ENCODE results near the gene DYNLT2B. TPM values are rescaled to one million over a fixed set of nuclear protein-coding genes. Genes with fewer than 3 reads are reported as not detected.

The DYNLT2B gene
- total RNA-seq, 4 donors from 2014 or later: 2.4 to 4.4 (median 3.7) TPM; not detected in 1

GRCh38 chr3:196268284-196269163 is 49.5 kb downstream of the DYNLT2B start:
- H3K36me3 ChIP-seq: peaks cover 0 to 34% (median 7%) of the 10 kb centered on the region in 4 donors
- in situ Hi-C loops (cut with MboI; ENCODE audit: low pct_ligation_motif_present in 1 of 4, low pct_unique_long_range_greater_than_20kb in 1 of 4, low sequenced_read_pairs in 3 of 4) (loop anchor here in 2 of 4 donors (25.0 kb wide), 1 partner anchor 244 kb away; the partner anchor contains the start of genes RNF168 (in 2 of the 2) and SMCO1 (in 2 of the 2)), intact Hi-C loops (cut with DNase I; ENCODE audit: low total_unique reads) (no loop called here)
- 66 to 70% methylated on average over 9 of the region's 9 CpGs for WGBS, 2 donors (ENCODE audit: low coverage in 1 of 2)
- peak overlapping the region in 2 of 4 donors; percentile 18 to 37 for H3K27ac ChIP-seq
- no peaks in the 10 kb centered on the region for H3K9me3 ChIP-seq
- peaks cover 0 to 7% (median 5%) of the 10 kb centered on the region in 4 donors for H3K4me1 ChIP-seq
- no peaks in the 10 kb centered on the region for H3K27me3 ChIP-seq
- TF ChIP-seq EP300 (IDR thresholded peaks at IDR 0.05; ENCODE audit: low read depth) (no peak), POLR2A (IDR thresholded peaks at IDR 0.05) (no peak)
- no peak overlapping the region for H3K4me3 ChIP-seq
- DNase-seq: no peak

GRCh38 chr3:196263819-196264218 is 54.2 kb downstream of the DYNLT2B start:
- Histone ChIP-seq H3K36me3 (peaks cover 0 to 25% (median 9%) of the 10 kb centered on the region in 4 donors), H3K27me3 (no peaks in the 10 kb centered on the region), H3K4me1 (peaks cover 0 to 7% (median 5%) of the 10 kb centered on the region in 4 donors), H3K27ac (no peak overlapping the region), H3K9me3 (no peaks in the 10 kb centered on the region), H3K4me3 (no peak overlapping the region)
- no peak for TF ChIP-seq POLR2A (IDR thresholded peaks at IDR 0.05)
- TF ChIP-seq POLR2AphosphoS5 (IDR thresholded peaks at IDR 0.05): no peak
- TF ChIP-seq CTCF (IDR thresholded peaks at IDR 0.05): no peak
- TF ChIP-seq EP300 (IDR thresholded peaks at IDR 0.05; ENCODE audit: low read depth): no peak
- intact Hi-C loops (cut with DNase I; ENCODE audit: low total_unique reads): no loop called here
- 65 to 66% methylated on average over 3 to 7 of the region's 7 CpGs for WGBS, 2 donors (ENCODE audit: low coverage in 1 of 2)
- in situ Hi-C loops (cut with MboI; ENCODE audit: low pct_ligation_motif_present in 1 of 4, low pct_unique_long_range_greater_than_20kb in 1 of 4, low sequenced_read_pairs in 3 of 4): loop anchor here in 2 of 4 donors (25.0 kb wide), 1 partner anchor 248 kb away; the partner anchor contains the start of genes RNF168 (in 2 of the 2) and SMCO1 (in 2 of the 2)
- no peak for DNase-seq

- peaks cover 0 to 1% (median 0%) of the 10 kb centered on the region in 4 donors for H3K4me1 ChIP-seq
- TF ChIP-seq CTCF (IDR thresholded peaks at IDR 0.05) (no peak), POLR2AphosphoS5 (IDR thresholded peaks at IDR 0.05) (no peak), EP300 (IDR thresholded peaks at IDR 0.05; ENCODE audit: low read depth) (no peak), POLR2A (IDR thresholded peaks at IDR 0.05) (no peak)
Observed at GRCh38 chr3:196260784-196261183, 57.3 kb downstream of the DYNLT2B start.

GRCh38 chr3:196255776-196256175 is 62.3 kb downstream of the DYNLT2B start:
- no peak for TF ChIP-seq POLR2AphosphoS5 (IDR thresholded peaks at IDR 0.05)
- TF ChIP-seq POLR2A (IDR thresholded peaks at IDR 0.05): no peak
- no peak for TF ChIP-seq EP300 (IDR thresholded peaks at IDR 0.05; ENCODE audit: low read depth)
- TF ChIP-seq CTCF (IDR thresholded peaks at IDR 0.05): no peak
- Histone ChIP-seq H3K4me3 (no peak overlapping the region), H3K27ac (no peak overlapping the region), H3K9me3 (no peaks in the 10 kb centered on the region), H3K4me1 (peaks cover 0 to 10% (median 3%) of the 10 kb centered on the region in 4 donors), H3K27me3 (no peaks in the 10 kb centered on the region), H3K36me3 (peaks cover 0 to 17% (median 0%) of the 10 kb centered on the region in 4 donors)
- WGBS, 2 donors (ENCODE audit: low coverage in 1 of 2): 45 to 65% methylated on average over 1 of the region's 1 CpG
- no peak for DNase-seq
- in situ Hi-C loops (cut with MboI; ENCODE audit: low pct_ligation_motif_present in 1 of 4, low pct_unique_long_range_greater_than_20kb in 1 of 4, low sequenced_read_pairs in 3 of 4): loop anchor here (5.0 to 25.0 kb wide), 3 partner anchors 257 to 269 kb away; partner anchors contain the start of genes SMCO1 (in 3 of the 4) and RNF168 (in 2 of the 4)
- intact Hi-C loops (cut with DNase I; ENCODE audit: low total_unique reads): loop anchor here (5.0 kb wide), 1 partner anchor 262 kb away; the partner anchor contains the start of gene SMCO1

More at GRCh38 chr3:196260784-196261183, 57.3 kb downstream of the DYNLT2B start:
- Histone ChIP-seq H3K4me3 (no peak overlapping the region), H3K9me3 (no peaks in the 10 kb centered on the region), H3K36me3 (peaks cover 0 to 19% (median 4%) of the 10 kb centered on the region in 4 donors), H3K27ac (no peak overlapping the region), H3K27me3 (no peaks in the 10 kb centered on the region)
- DNase-seq: no peak
- intact Hi-C loops (cut with DNase I; ENCODE audit: low total_unique reads): no loop called here
- in situ Hi-C loops (cut with MboI; ENCODE audit: low pct_ligation_motif_present in 1 of 4, low pct_unique_long_range_greater_than_20kb in 1 of 4, low sequenced_read_pairs in 3 of 4): loop anchor here in 2 of 4 donors (25.0 kb wide), 1 partner anchor 252 kb away; the partner anchor contains the start of genes RNF168 (in 2 of the 2) and SMCO1 (in 2 of the 2)
- 97 to 98% methylated on average over 4 of the region's 4 CpGs for WGBS, 2 donors (ENCODE audit: low coverage in 1 of 2)

Data from transverse colon (tissue), 4 donors.